Vagina (tissue), 2 donors: ENCODE results near the gene TIMM44. TPM values are rescaled to one million over a fixed set of nuclear protein-coding genes. Genes with fewer than 3 reads are reported as not detected.

Source experiments
- DNase-seq, 2 donors: peaks; one replicate each; pipeline ENCODE4 v3.0.0-alpha.2; 2017; ENCODE audit errors: extremely low spot score in 2 of 2
- H3K27ac ChIP-seq: fragments of 200-600 bp; sonication (generic); one replicate; pipeline ENCODE4 v1.5.1; 2019
- H3K27me3 ChIP-seq: fragments of 200-600 bp; sonication (generic); one replicate; pipeline ENCODE4 v1.5.1; 2019
- H3K36me3 ChIP-seq, 2 donors: fragments of 200-600 bp; sonication (generic); one replicate each; pipeline ENCODE4 v1.5.1; 2017 to 2019
- H3K4me1 ChIP-seq: fragments of 200-600 bp; sonication (generic); one replicate; pipeline ENCODE4 v1.5.1; 2019
- H3K4me3 ChIP-seq, 2 donors: fragments of 200-600 bp; sonication (generic); 1 replicate in 1 of 2; 2 replicates in 1 of 2; pipeline ENCODE4 v1.5.1; 2016 to 2019
- H3K9me3 ChIP-seq: fragments of 200-600 bp; sonication (generic); one replicate; pipeline ENCODE4 v1.5.1; 2019
- CTCF ChIP-seq, 3 experiments: fragments of 450-650 bp in 2 of 3; fragments of 200-600 bp in 1 of 3; sonication (generic) in 1 of 3; IDR thresholded peaks; one replicate each; pipeline ENCODE4 v1.5.1; 2017 to 2019; ENCODE audit warnings: antibody characterized with exemption in 3 of 3, mild to moderate bottlenecking in 2 of 3, moderate library complexity in 2 of 3
- POLR2A ChIP-seq, 2 donors: fragments of 450-650 bp; IDR thresholded peaks; one replicate each; pipeline ENCODE4 v1.6.1; 2017; ENCODE audit warnings: antibody characterized with exemption in 2 of 2, mild to moderate bottlenecking in 2 of 2, moderate library complexity in 2 of 2
- POLR2AphosphoS5 ChIP-seq, 2 donors: sonication (generic); formaldehyde crosslinking; IDR thresholded peaks; one replicate each; pipeline ENCODE4 v1.9.0; 2017; ENCODE audit warnings: antibody characterized with exemption in 2 of 2, mild to moderate bottlenecking in 2 of 2, low read depth in 1 of 2; ENCODE audit not compliant: insufficient read depth in 1 of 2
- intact Hi-C: fragments of 100-400 bp; cut with DNase I; formaldehyde crosslinking; loops from one replicate; pipeline ENCODE4 v1.15.1; 2023
- total RNA-seq: library from RNA; depleted of rRNA; stranded (reverse); fragments of >200 nt; gene quantifications from one replicate; pipeline ENCODE4 v1.2.3, GENCODE V29; 2016

TIMM44 gene
- total RNA-seq, 1 donor from 2014 or later, result 76.1 TPM

DNA sequence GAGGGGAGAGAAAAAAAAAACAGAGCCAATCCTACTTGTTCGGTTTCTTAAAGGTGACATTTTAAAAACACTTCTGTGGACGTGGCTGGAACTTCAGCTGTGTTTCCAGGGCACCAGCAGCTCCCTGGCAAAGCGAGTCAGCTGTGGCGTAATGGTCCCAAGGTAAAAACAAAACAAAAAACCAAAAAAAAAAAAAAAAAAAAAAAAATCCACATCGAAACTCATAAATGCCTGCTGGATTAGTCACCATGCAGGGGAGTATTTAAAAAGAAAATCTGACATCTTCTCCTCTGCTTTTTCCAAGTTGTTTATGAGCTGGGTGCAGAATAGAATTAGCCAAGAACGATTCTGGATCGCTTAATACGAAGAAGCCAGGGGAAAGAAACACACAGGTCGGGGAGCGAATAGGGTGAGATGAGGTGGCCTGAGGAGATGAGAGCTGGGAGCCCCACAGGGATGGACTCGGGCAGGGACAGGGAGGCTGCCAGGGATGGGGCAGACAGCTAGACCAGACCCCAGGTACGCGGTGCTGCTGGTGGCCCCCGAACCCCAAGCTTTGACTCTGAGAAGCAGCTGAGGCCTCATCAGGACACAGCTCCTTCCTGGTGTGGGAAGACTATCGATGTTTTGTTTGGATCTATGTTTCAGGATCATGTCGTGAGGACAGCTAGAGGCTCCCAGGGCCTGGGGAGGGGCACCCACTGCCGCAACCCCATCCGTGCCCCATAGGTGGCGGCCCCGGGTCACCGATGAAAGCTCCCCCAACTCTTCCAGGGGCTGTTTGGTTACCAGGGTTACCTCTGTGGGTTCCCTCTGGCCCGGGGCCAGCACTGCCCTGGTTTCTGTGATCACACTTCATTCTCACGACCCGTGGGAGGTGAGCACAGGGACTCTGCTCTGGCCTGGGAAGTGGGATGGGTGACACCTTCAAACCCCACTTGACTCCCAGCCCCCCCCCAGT, 14.4 kb downstream of the TIMM44 start:
- Histone ChIP-seq H3K36me3 (peaks cover 0 to 37% of the 10 kb centered on the region in 2 donors), H3K9me3 (no peaks in the 10 kb centered on the region), H3K27ac (peak overlapping the region; percentile 96), H3K27me3 (no peaks in the 10 kb centered on the region), H3K4me1 (peaks cover 53% of the 10 kb centered on the region), H3K4me3 (peak overlapping the region; percentile 13 to 15)
- intact Hi-C loops, result no loop called here
- TF ChIP-seq POLR2A (IDR thresholded peaks at IDR 0.05) (no peak), POLR2AphosphoS5 (IDR thresholded peaks at IDR 0.05; ENCODE audit: insufficient read depth in 1 of 2, low read depth in 1 of 2) (peak; percentile 36 to 71), CTCF (IDR thresholded peaks at IDR 0.05) (peak in 1 of 3 experiments; percentile 14)
- DNase-seq, result no peak

- Histone ChIP-seq H3K4me3 (peak overlapping the region; percentile 3 to 15), H3K9me3 (no peaks in the 10 kb centered on the region), H3K4me1 (peaks cover 59% of the 10 kb centered on the region), H3K27me3 (no peaks in the 10 kb centered on the region), H3K27ac (peak overlapping the region; percentile 96), H3K36me3 (peaks cover 0 to 32% of the 10 kb centered on the region in 2 donors)
- peak in 1 of 2 donors; percentile 33 for TF ChIP-seq POLR2AphosphoS5 (IDR thresholded peaks at IDR 0.05; ENCODE audit: insufficient read depth in 1 of 2, low read depth in 1 of 2)
- no peak for TF ChIP-seq POLR2A (IDR thresholded peaks at IDR 0.05)
- TF ChIP-seq CTCF (IDR thresholded peaks at IDR 0.05), result peak in 1 of 3 experiments; percentile 5
- intact Hi-C loops, result no loop called here
- DNase-seq, result no peak
Observed at GRCh38 chr19:7928334-7928706, 15.1 kb downstream of the TIMM44 start.

DNA sequence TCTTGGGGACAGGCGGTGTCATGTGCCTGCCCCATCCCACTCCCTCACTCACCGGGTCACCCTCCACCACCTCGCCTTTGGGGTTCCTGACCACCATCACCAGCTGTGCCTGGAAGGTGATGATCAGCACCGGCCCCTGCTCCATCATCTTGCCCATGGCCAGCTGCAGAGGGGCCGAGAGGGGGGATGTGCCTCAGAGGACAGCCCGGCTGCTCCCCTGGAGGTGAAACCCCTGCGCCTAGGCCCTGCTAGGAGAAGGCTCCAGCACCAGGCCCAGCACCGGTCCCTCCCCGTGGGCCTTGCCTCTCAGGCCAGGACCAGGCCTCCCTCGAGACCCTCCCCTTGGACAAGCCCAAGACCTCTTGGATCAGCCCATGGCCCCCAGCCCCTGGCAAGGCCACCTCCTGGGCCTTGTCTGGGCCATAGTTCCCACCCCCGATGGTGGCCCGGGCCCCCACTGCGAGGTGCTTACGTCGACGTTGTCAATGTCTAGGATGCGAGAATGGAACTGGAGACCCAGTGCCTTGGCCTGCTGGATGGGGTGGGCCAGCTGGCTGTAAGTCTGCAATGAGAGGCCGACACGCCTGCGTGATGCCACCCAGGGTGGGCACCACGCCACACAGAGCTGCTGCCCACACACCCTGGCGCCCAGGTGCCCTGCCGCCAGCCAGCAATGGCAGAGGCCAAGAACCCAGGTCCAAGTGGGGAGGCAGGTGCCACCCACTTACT, 15.7 kb downstream of the TIMM44 start:
- DNase-seq, result no peak
- H3K27me3 ChIP-seq, result no peaks in the 10 kb centered on the region
- H3K36me3 ChIP-seq, result peaks cover 0 to 32% of the 10 kb centered on the region in 2 donors
- H3K4me1 ChIP-seq, result peaks cover 64% of the 10 kb centered on the region
- H3K9me3 ChIP-seq, result no peaks in the 10 kb centered on the region
- intact Hi-C loops, result no loop called here
- peak overlapping the region in 1 of 2 donors; percentile 3 for H3K4me3 ChIP-seq
- TF ChIP-seq POLR2AphosphoS5 (IDR thresholded peaks at IDR 0.05; ENCODE audit: insufficient read depth in 1 of 2, low read depth in 1 of 2) (no peak), CTCF (IDR thresholded peaks at IDR 0.05) (no peak), POLR2A (IDR thresholded peaks at IDR 0.05) (no peak)
- H3K27ac ChIP-seq, result peak overlapping the region; percentile 96

- Histone ChIP-seq H3K9me3 (no peaks in the 10 kb centered on the region), H3K36me3 (peaks cover 0 to 32% of the 10 kb centered on the region in 2 donors), H3K4me3 (peak overlapping the region in 1 of 2 donors; percentile 45), H3K4me1 (peaks cover 72% of the 10 kb centered on the region), H3K27me3 (no peaks in the 10 kb centered on the region), H3K27ac (peak overlapping the region; percentile 96)
- intact Hi-C loops, result no loop called here
- no peak for DNase-seq
- TF ChIP-seq POLR2AphosphoS5 (IDR thresholded peaks at IDR 0.05; ENCODE audit: insufficient read depth in 1 of 2, low read depth in 1 of 2) (no peak), POLR2A (IDR thresholded peaks at IDR 0.05) (no peak), CTCF (IDR thresholded peaks at IDR 0.05) (no peak)
Observed at GRCh38 chr19:7926727-7927604, 16.5 kb downstream of the TIMM44 start.
